Trophoblast cell (in vitro differentiated cells and primary cell): Measurements from ENCODE around the gene SEZ6L.

Source experiments
- DNase-seq, 2 donors: peaks; one replicate each; pipeline ENCODE4 v3.0.0-alpha.2; 2016
- H2AFZ ChIP-seq: 2 replicates; pipeline ENCODE4 v1.6.1; 2013; ENCODE audit warnings: low read length, moderate library complexity, mild to moderate bottlenecking; ENCODE audit not compliant: insufficient read depth, poor library complexity
- H2AK5ac ChIP-seq: 2 replicates; pipeline ENCODE4 v1.6.1; 2013; ENCODE audit warnings: mild to moderate bottlenecking, low read length
- H2BK120ac ChIP-seq: 2 replicates; pipeline ENCODE4 v1.6.1; 2013; ENCODE audit warnings: low read length, mild to moderate bottlenecking, moderate library complexity; ENCODE audit not compliant: insufficient read depth, poor library complexity
- H2BK12ac ChIP-seq: 2 replicates; pipeline ENCODE4 v1.6.1; 2013; ENCODE audit warnings: mild to moderate bottlenecking, low read length, moderate library complexity
- H2BK5ac ChIP-seq: 2 replicates; pipeline ENCODE4 v1.6.1; 2013; ENCODE audit warnings: low read length, low read depth, moderate library complexity, mild to moderate bottlenecking; ENCODE audit not compliant: poor library complexity
- H3K14ac ChIP-seq: 2 replicates; pipeline ENCODE4 v1.6.1; 2013; ENCODE audit warnings: mild to moderate bottlenecking, low read length
- H3K18ac ChIP-seq: 2 replicates; pipeline ENCODE4 v1.6.1; 2013; ENCODE audit warnings: mild to moderate bottlenecking, low read length
- H3K23ac ChIP-seq: 2 replicates; pipeline ENCODE4 v1.6.1; 2013; ENCODE audit warnings: low read length
- H3K27ac ChIP-seq: 2 replicates; pipeline ENCODE4 v1.5.1; 2013; ENCODE audit warnings: low read depth, mild to moderate bottlenecking, inconsistent platforms, low read length, moderate library complexity
- H3K27me3 ChIP-seq: 2 replicates; pipeline ENCODE4 v1.6.1; 2013; ENCODE audit warnings: inconsistent platforms, mild to moderate bottlenecking, low read length, moderate library complexity; ENCODE audit not compliant: insufficient read depth
- H3K36me3 ChIP-seq, 2 experiments: 1 replicate in 1 of 2; 2 replicates in 1 of 2; pipeline ENCODE4 v1.6.1; 2013; ENCODE audit warnings: low read length in 2 of 2, mild to moderate bottlenecking in 2 of 2, moderate library complexity in 1 of 2; ENCODE audit not compliant: insufficient read depth in 2 of 2, control insufficient read depth in 1 of 2
- H3K4ac ChIP-seq: 2 replicates; pipeline ENCODE4 v1.6.1; 2013; ENCODE audit warnings: low read depth, mild to moderate bottlenecking, low read length, moderate library complexity
- H3K4me1 ChIP-seq, 2 experiments: 1 replicate in 1 of 2; 2 replicates in 1 of 2; pipeline ENCODE4 v1.6.1; 2013; ENCODE audit warnings: low read length in 2 of 2, mild to moderate bottlenecking in 2 of 2, moderate library complexity in 1 of 2; ENCODE audit not compliant: insufficient read depth in 2 of 2, control insufficient read depth in 1 of 2
- H3K4me2 ChIP-seq: 2 replicates; pipeline ENCODE4 v1.6.1; 2013; ENCODE audit warnings: inconsistent platforms, mild to moderate bottlenecking, low read length, moderate library complexity
- H3K4me3 ChIP-seq: 2 replicates; pipeline ENCODE4 v1.5.1; 2013; ENCODE audit warnings: mild to moderate bottlenecking, low read depth, low read length, inconsistent platforms
- H3K79me1 ChIP-seq: one replicate; pipeline ENCODE4 v1.6.1; 2013; ENCODE audit warnings: low read length
- H3K79me2 ChIP-seq: 2 replicates; pipeline ENCODE4 v1.6.1; 2013; ENCODE audit warnings: low read length, mild to moderate bottlenecking; ENCODE audit not compliant: control insufficient read depth, insufficient read depth, poor library complexity
- H3K9ac ChIP-seq: 2 replicates; pipeline ENCODE4 v1.6.1; 2013; ENCODE audit warnings: mild to moderate bottlenecking, low read length
- H3K9me3 ChIP-seq: 2 replicates; pipeline ENCODE4 v1.6.1; 2013; ENCODE audit warnings: low read depth, mild to moderate bottlenecking, control low read depth, inconsistent platforms, low read length; ENCODE audit not compliant: insufficient read depth
- H4K12ac ChIP-seq: 2 replicates; pipeline ENCODE4 v1.6.1; 2013; ENCODE audit warnings: low read depth, mild to moderate bottlenecking, low read length, moderate library complexity
- H4K8ac ChIP-seq: 2 replicates; pipeline ENCODE4 v1.6.1; 2013; ENCODE audit warnings: low read depth, mild to moderate bottlenecking, low read length, moderate library complexity
- H4K91ac ChIP-seq: one replicate; pipeline ENCODE4 v1.6.1; 2013; ENCODE audit warnings: low read depth, mild to moderate bottlenecking, low read length, moderate library complexity
- WGBS: extraction: QIAGEN DNeasy Blood & Tissue Kit; methylation state at CpG from one replicate; pipeline ENCODE4 v1.1.7; 2013; ENCODE audit warnings: missing lambda C conversion rate; ENCODE audit not compliant: insufficient read length, insufficient coverage; ENCODE audit errors: extremely low coverage; 5-methylcytosine and 5-hydroxymethylcytosine counted together

SEZ6L gene

DNA sequence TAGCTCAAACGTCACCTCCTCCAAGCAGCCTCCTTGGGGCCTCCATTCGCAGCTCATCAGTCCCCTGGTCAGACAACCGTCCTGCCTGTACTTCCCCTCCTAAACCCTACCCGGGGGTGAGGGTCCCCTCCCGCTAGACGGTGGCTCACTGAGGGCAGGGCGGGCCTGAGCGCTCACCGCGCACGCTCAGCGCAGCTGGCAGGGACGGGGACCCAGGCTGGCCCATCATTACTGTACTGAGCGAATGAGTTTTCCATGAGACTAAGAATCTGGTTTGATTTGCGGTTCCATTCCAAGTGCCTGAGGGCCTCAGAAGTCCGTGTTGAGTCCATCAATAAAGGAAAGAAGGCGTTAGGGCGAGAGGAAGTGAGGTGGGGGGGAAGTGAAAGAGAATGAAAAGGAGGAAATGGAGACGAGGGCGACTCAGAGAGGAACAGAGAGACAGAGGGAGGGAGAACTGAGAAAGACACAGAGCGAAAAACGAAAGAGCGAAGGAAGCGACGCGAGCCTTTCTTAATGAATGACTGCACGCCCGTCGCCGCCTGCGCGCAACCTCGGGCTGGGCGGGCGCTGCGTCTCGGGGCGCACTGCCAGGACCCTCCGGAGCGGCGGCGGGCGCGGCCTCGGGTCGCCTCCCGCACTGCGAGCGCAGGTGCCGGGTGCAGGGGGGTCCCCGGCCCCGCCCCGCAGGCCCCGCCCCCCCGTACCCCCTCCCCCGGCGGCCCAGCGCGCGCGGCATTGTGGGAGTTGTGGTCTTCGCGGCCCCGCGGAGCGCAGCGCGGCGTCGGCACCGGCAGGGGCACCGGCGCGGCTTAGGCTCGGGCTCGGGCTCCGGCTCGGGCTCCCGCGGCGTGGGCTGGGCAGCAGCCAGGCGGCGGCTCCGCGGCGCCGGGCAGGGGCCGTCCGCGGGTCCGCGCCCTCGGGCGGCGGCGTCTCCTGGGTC, 259.5 kb downstream of the SEZ6L start, which contains the start of gene ASPHD2:
Gene ASPHD2, plus strand, starts transcription at position 746 of the 943 bp plus-strand sequence. CDS start 4,356 bp downstream, outside the sequence.
- peaks cover 7% of the 10 kb centered on the region for H3K79me1 ChIP-seq

DNA sequence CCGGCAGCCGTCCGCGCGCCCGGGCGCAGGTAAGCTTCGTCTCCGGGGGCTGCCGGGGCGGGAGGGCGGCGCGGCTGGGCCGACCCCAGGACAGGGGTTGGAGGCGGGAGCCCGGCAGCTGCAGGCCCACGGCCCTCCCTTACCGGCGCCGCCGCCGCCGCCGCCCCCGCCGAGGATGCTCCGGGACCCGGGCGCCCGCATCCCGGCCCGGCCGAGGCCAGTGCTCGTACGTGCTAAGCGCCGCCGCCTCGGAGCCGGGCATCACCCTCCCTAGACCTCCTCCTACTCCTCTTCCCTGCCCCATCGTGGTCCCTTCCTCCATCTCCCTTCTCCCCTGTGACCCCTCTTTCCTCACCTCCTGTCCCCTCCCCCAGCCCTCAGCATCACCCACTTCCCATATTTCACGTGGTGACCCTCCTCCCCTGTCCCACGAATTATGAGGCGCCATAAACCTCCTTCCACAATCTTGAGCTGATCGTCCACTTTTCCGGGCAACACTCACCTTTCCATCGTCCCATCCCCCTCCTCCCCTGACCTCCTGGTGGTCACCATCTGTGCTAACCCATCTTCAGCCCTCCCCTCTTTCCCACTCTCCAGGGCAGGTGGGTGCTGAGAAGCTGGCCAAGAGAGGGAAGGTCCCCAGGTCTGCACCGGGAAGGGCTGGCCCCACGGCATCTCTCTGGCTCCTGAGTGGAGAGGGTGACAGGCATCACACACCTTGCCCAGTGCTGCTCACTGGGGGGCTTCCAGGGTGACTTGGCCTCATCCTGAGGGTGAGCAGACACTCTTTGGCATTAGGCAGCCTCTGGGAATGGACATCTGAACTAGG, 260.4 kb downstream of the SEZ6L start:
- no CpG with 5 or more reads among the region's 50 CpGs for WGBS

More for the DNA sequence above, 259.5 kb downstream of the SEZ6L start, which contains the start of gene ASPHD2:
- peaks cover 9 to 17% of the 10 kb centered on the region in 2 experiments for H3K4me1 ChIP-seq
- DNase-seq, result peak; percentile 21 to 61
- WGBS, result no CpG with 5 or more reads among the region's 96 CpGs
- peak within 1 kb of the TSS; percentile 87 for H3K4me3 ChIP-seq
- peak within 1 kb of the TSS; percentile 11 for H2BK12ac ChIP-seq
- H3K4ac ChIP-seq, result peak within 1 kb of the TSS; percentile 16
- H4K91ac ChIP-seq, result peak within 1 kb of the TSS; percentile 67
- H3K14ac ChIP-seq, result peak within 1 kb of the TSS; percentile 60
- H3K36me3 ChIP-seq, result peaks cover 3 to 5% of the 10 kb centered on the region in 2 experiments
- H3K9me3 ChIP-seq, result peaks cover 3% of the 10 kb centered on the region
- H3K9ac ChIP-seq, result peak within 1 kb of the TSS; percentile 35
- H2AFZ ChIP-seq, result peak within 1 kb of the TSS; percentile 44
- peak within 1 kb of the TSS; percentile 73 for H4K8ac ChIP-seq
- peak within 1 kb of the TSS; percentile 87 for H3K4me2 ChIP-seq
- H4K12ac ChIP-seq, result peak within 1 kb of the TSS; percentile 57
- no peaks in the 10 kb centered on the region for H3K27me3 ChIP-seq
- peak within 1 kb of the TSS; percentile 80 for H3K18ac ChIP-seq
- peak within 1 kb of the TSS; percentile 15 for H2BK5ac ChIP-seq
- H3K27ac ChIP-seq, result no peak within 1 kb of the TSS
- peak within 1 kb of the TSS; percentile 13 for H2AK5ac ChIP-seq
- peak within 1 kb of the TSS; percentile 9 for H2BK120ac ChIP-seq
- peaks cover 2% of the 10 kb centered on the region for H3K79me2 ChIP-seq
- H3K23ac ChIP-seq, result no peak within 1 kb of the TSS

DNA sequence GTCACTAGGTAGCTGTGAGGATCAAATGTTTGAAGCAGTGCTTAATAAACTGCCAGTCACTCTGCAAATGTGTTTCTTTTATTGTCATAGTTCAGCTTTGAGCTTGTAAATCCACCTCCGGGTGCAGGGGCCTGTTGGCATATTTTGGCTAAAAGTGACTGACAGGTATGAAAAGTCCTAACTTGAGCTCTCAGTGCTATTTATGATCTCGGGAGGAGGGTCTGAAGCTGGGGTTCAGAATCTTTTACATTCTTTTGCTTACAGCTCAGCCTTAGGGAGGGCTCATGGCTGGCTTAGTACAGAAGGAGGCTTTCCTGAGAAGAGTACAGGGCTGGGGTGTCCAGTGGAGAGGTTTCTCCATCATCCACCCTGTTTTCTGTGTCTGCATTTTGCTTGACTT, 261.3 kb downstream of the SEZ6L start:
- no CpG with 5 or more reads among the region's 2 CpGs for WGBS
- H3K4me1 ChIP-seq, result peaks cover 9 to 17% of the 10 kb centered on the region in 2 experiments
- no peak overlapping the region for H3K4me2 ChIP-seq
- H3K9ac ChIP-seq, result no peak overlapping the region
- no peak overlapping the region for H2BK5ac ChIP-seq
- H3K23ac ChIP-seq, result no peak overlapping the region
- H2AK5ac ChIP-seq, result no peak overlapping the region
- no peak overlapping the region for H4K91ac ChIP-seq
- H4K12ac ChIP-seq, result no peak overlapping the region
- peaks cover 2% of the 10 kb centered on the region for H3K79me2 ChIP-seq
- no peak overlapping the region for H3K27ac ChIP-seq
- peaks cover 9 to 13% of the 10 kb centered on the region in 2 experiments for H3K36me3 ChIP-seq
- no peak overlapping the region for H3K14ac ChIP-seq
- no peak overlapping the region for H3K4me3 ChIP-seq
- no peak for DNase-seq
- no peaks in the 10 kb centered on the region for H3K27me3 ChIP-seq
- H2BK12ac ChIP-seq, result no peak overlapping the region
- no peak overlapping the region for H2BK120ac ChIP-seq
- peaks cover 7% of the 10 kb centered on the region for H3K79me1 ChIP-seq
- H4K8ac ChIP-seq, result no peak overlapping the region
- no peak overlapping the region for H3K4ac ChIP-seq
- peaks cover 4% of the 10 kb centered on the region for H3K9me3 ChIP-seq
- H3K18ac ChIP-seq, result no peak overlapping the region
- H2AFZ ChIP-seq, result no peak overlapping the region

More for the DNA sequence above, 260.4 kb downstream of the SEZ6L start:
- Histone ChIP-seq H3K4me3 (peak overlapping the region; percentile 87), H2BK5ac (no peak overlapping the region), H3K4ac (peak overlapping the region; percentile 9), H3K18ac (no peak overlapping the region), H2AK5ac (no peak overlapping the region), H3K36me3 (peaks cover 9 to 11% of the 10 kb centered on the region in 2 experiments), H4K12ac (no peak overlapping the region), H2AFZ (peak overlapping the region; percentile 44), H3K27me3 (no peaks in the 10 kb centered on the region), H3K27ac (no peak overlapping the region), H3K9ac (no peak overlapping the region), H3K23ac (no peak overlapping the region), H3K79me2 (peaks cover 2% of the 10 kb centered on the region), H3K4me2 (peak overlapping the region; percentile 63), H3K79me1 (peaks cover 7% of the 10 kb centered on the region), H2BK12ac (no peak overlapping the region), H3K14ac (no peak overlapping the region), H3K9me3 (peaks cover 4% of the 10 kb centered on the region), H3K4me1 (peaks cover 9 to 17% of the 10 kb centered on the region in 2 experiments), H2BK120ac (no peak overlapping the region), H4K8ac (peak overlapping the region; percentile 34), H4K91ac (peak overlapping the region; percentile 10)
- peak; percentile 52 to 74 for DNase-seq
